GM23248 (cell line): ENCODE measurements around the gene GAMT.

ENCODE experiments used
- EZH2 ChIP-seq: fragments of 200-600 bp; sonication (generic); IDR thresholded peaks from 2 replicates; pipeline ENCODE4 v1.6.1; 2018; ENCODE audit warnings: antibody characterized with exemption, mild to moderate bottlenecking; ENCODE audit not compliant: insufficient read depth, poor library complexity, severe bottlenecking
- EZH2phosphoT487 ChIP-seq: fragments of 200-600 bp; sonication (generic); IDR thresholded peaks from 2 replicates; pipeline ENCODE4 v1.6.1; 2018; ENCODE audit warnings: antibody characterized with exemption, moderate library complexity, mild to moderate bottlenecking, low read depth; ENCODE audit not compliant: insufficient read depth

DNA sequence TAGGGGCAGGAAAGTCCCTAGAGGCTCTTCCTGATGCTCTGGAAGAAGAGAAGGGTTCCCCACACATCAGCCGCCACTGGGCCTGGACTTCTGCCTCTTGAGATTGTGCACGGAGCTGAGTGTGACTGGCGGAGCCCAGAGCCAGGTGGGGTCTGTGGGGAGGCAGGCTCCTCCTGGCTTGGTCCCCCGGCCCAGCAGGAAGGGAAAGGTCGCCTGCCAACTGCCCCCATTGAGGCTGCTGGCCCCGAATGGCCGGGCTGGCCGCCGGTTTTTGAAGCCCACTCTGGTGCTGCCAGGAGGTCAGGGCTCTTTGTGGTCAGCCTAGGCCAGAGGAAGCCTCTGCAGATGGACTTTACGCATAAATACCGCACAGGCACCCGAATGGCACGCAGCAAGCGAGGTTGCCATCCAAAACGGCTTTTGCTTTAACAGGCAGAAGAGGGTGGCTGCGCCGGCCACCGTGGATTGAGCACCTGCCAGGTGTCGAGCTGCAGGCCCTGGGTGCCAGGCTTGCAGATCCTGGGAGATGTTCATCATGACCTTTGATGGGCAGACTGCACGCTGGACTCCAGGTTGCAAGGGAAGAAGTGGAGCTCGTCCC lies 11.1 kb upstream of the GAMT start:
- TF ChIP-seq EZH2phosphoT487: no peak
- TF ChIP-seq EZH2: no peak
